Left ventricle myocardium inferior (tissue), 1 donor: ENCODE data around the gene TACO1. TPM values are rescaled to one million over a fixed set of nuclear protein-coding genes. Genes with fewer than 3 reads are reported as not detected.

Experiments used
- DNase-seq: peaks from one replicate; pipeline ENCODE4 v3.0.0-alpha.2; 2020
- H3K27ac ChIP-seq: fragments of 200-600 bp; replicated peaks from 2 replicates; pipeline ENCODE4 v1.8.0; 2021
- H3K27me3 ChIP-seq: fragments of 200-600 bp; 2 replicates; pipeline ENCODE4 v1.8.0; 2021; ENCODE audit warnings: low read depth
- H3K36me3 ChIP-seq: fragments of 200-600 bp; 2 replicates; pipeline ENCODE4 v1.8.0; 2021
- H3K4me1 ChIP-seq: fragments of 200-600 bp; 2 replicates; pipeline ENCODE4 v1.8.0; 2021
- H3K4me3 ChIP-seq: fragments of 200-600 bp; 2 replicates; pipeline ENCODE4 v1.8.0; 2021; ENCODE audit warnings: mild to moderate bottlenecking, moderate library complexity
- H3K9me3 ChIP-seq: fragments of 200-600 bp; replicated peaks from 2 replicates; pipeline ENCODE4 v1.8.0; 2021
- intact Hi-C: fragments of 100-400 bp; cut with micrococcal nuclease; formaldehyde crosslinking; loops from one replicate; pipeline ENCODE4 v1.11.0; 2022
- total RNA-seq: library from RNA; stranded (reverse); fragmentation: NEBNext Ultra II Directional; extraction: Animal tissue kit (Norgen Biotek cat#: 25700); gene quantifications from one replicate; pipeline ENCODE4 v1.2.1, GENCODE V29; 2021
- TF ChIP-seq, protein P1 (sequence below): fragments of 200-600 bp; IDR thresholded peaks from 2 replicates; pipeline ENCODE4 v1.8.0; 2021; ENCODE audit warnings: antibody characterized with exemption, mild to moderate bottlenecking, borderline replicate concordance
- donor health status: DM: no; HTN: yes; CAD: no; lungs with severe emphysema.

The TACO1 gene
- total RNA-seq, 1 donor from 2014 or later, result 44.7 TPM

DNA sequence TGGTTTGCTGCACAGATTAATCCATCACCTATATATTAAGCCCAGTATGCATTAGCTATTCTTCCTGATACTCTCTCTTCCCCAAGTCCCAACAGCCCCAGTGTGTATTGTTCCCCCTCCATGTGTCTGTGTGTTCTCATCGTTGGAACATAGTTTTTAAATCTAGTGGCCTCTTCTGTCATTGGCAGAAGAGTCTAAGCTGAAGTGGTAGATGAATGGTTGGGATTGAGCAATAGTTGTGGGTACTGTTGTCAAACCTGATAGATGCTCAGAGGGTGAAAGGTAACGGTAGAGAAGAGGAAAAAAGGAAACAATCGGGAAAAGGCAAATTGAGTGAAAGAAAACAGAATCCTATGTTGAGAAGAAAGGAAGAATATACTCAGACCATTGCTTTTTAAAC, 51.4 kb downstream of the TACO1 start:
- H3K4me1 ChIP-seq, result peaks cover 10% of the 10 kb centered on the region
- TF ChIP-seq, protein P1, sequence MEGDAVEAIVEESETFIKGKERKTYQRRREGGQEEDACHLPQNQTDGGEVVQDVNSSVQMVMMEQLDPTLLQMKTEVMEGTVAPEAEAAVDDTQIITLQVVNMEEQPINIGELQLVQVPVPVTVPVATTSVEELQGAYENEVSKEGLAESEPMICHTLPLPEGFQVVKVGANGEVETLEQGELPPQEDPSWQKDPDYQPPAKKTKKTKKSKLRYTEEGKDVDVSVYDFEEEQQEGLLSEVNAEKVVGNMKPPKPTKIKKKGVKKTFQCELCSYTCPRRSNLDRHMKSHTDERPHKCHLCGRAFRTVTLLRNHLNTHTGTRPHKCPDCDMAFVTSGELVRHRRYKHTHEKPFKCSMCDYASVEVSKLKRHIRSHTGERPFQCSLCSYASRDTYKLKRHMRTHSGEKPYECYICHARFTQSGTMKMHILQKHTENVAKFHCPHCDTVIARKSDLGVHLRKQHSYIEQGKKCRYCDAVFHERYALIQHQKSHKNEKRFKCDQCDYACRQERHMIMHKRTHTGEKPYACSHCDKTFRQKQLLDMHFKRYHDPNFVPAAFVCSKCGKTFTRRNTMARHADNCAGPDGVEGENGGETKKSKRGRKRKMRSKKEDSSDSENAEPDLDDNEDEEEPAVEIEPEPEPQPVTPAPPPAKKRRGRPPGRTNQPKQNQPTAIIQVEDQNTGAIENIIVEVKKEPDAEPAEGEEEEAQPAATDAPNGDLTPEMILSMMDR, result no peak
- H3K27me3 ChIP-seq, result no peaks in the 10 kb centered on the region
- no peak for DNase-seq
- no peaks in the 10 kb centered on the region for H3K9me3 ChIP-seq
- H3K27ac ChIP-seq, result no peak overlapping the region
- H3K36me3 ChIP-seq, result peaks cover 52% of the 10 kb centered on the region
- intact Hi-C loops, result no loop called here
- no peak overlapping the region for H3K4me3 ChIP-seq

DNA sequence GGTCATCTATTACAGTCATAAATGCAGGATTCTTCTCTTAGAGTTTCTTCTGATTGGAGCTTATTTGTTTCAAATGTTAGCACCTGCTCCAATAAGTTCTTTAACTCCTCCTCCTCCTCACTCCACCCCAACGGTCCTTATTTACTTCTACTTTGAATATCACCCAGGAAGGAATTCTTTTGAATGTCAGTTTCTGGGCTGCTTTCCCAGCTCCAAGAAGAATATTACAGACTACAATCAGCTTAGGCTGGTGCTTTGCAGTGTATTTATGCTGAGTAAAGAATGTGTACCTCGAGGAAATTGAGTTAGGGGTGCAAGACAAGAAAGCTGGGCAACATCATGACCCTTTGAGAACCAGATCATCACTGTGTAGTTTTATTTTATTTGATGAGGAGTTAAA, 52.4 kb downstream of the TACO1 start:
- H3K27ac ChIP-seq, result no peak overlapping the region
- H3K4me3 ChIP-seq, result no peak overlapping the region
- intact Hi-C loops, result no loop called here
- no peaks in the 10 kb centered on the region for H3K9me3 ChIP-seq
- peaks cover 54% of the 10 kb centered on the region for H3K36me3 ChIP-seq
- no peak for DNase-seq
- TF ChIP-seq, protein P1, result no peak
- H3K4me1 ChIP-seq, result peaks cover 7% of the 10 kb centered on the region
- H3K27me3 ChIP-seq, result no peaks in the 10 kb centered on the region

DNA sequence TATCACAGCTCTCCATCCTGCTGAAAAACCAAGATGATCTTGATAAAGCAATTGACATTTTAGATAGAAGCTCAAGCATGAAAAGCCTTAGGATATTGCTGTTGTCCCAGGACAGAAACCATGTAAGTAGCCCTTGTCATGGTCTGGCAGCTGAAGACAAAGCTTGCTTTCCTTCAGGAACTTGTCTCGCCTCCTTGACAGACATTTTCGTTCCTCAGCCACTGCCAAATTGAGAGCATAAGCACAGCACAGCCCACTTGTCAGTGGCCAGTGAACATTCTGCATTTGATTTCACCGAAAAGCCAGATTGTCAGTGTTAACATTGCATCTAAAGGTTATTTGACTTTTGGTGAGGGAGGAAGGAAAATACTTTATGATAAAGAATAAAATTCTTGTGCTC, 57.1 kb downstream of the TACO1 start:
- intact Hi-C loops, result no loop called here
- TF ChIP-seq, protein P1, result no peak
- Histone ChIP-seq H3K27ac (no peak overlapping the region), H3K4me3 (no peak overlapping the region), H3K27me3 (no peaks in the 10 kb centered on the region), H3K36me3 (peaks cover 82% of the 10 kb centered on the region), H3K4me1 (peaks cover under 1% of the 10 kb centered on the region), H3K9me3 (no peaks in the 10 kb centered on the region)
- no peak for DNase-seq

Other genes starting within 250 kb of the TACO1 start
- 9.0 TPM for gene CYB561, start 154.6 kb upstream of the TACO1 start, total RNA-seq
- gene ACE, start 123.8 kb upstream of the TACO1 start, total RNA-seq, result 6.2 TPM
- not detected for gene KCNH6, start 77.5 kb upstream of the TACO1 start, total RNA-seq
- 45.7 TPM for gene DCAF7, start 50.4 kb upstream of the TACO1 start, total RNA-seq
- 41.3 TPM for gene MAP3K3, start 21.5 kb downstream of the TACO1 start, total RNA-seq
- 2.7 TPM for gene LIMD2, start 99.2 kb downstream of the TACO1 start, total RNA-seq
- gene STRADA, start 140.9 kb downstream of the TACO1 start, total RNA-seq, result 14.6 TPM
- gene CCDC47, start 172.7 kb downstream of the TACO1 start, total RNA-seq, result 79.6 TPM
- gene DDX42, start 173.3 kb downstream of the TACO1 start, total RNA-seq, result 51.7 TPM
- gene PSMC5, start 226.5 kb downstream of the TACO1 start, total RNA-seq, result 115 TPM
- 36.7 TPM for gene FTSJ3, start 226.8 kb downstream of the TACO1 start, total RNA-seq
- 21.0 TPM for gene SMARCD2, start 241.8 kb downstream of the TACO1 start, total RNA-seq